PC-3 (cell line): ENCODE results near the gene AGMAT.

Experiments used
- EZH2 ChIP-seq: fragments of 300-600 bp; sonication (generic); IDR thresholded peaks from one replicate; pipeline ENCODE4 v1.6.1; 2017; ENCODE audit warnings: antibody characterized with exemption, mild to moderate bottlenecking, low read length; ENCODE audit not compliant: unreplicated experiment
- TF ChIP-seq, protein P1 (sequence below): fragments of 300-600 bp; sonication (generic); conservative IDR thresholded peaks from 2 replicates; pipeline ENCODE4 v1.5.1; 2017; ENCODE audit warnings: antibody characterized with exemption, low read depth, mild to moderate bottlenecking, low read length

DNA sequence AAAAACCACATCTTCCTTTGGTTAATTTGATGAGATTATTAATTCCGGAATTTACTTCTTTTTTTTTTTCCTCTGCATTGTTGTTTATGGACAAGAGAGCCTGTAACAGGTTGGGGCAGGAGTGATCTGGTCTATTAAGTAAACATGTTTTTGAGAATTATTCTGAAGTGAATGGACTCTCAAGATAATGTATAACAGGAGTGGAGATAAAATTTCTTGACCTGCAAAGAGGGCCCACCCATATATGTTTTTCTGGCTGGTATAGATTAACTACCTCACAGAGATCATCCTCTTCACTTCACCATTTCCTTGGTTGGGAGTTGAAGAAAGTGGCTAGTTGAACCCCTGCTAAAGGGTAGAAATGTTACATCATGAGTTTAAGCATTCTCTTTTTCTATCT, 43.2 kb upstream of the AGMAT start:
- TF ChIP-seq, protein P1, sequence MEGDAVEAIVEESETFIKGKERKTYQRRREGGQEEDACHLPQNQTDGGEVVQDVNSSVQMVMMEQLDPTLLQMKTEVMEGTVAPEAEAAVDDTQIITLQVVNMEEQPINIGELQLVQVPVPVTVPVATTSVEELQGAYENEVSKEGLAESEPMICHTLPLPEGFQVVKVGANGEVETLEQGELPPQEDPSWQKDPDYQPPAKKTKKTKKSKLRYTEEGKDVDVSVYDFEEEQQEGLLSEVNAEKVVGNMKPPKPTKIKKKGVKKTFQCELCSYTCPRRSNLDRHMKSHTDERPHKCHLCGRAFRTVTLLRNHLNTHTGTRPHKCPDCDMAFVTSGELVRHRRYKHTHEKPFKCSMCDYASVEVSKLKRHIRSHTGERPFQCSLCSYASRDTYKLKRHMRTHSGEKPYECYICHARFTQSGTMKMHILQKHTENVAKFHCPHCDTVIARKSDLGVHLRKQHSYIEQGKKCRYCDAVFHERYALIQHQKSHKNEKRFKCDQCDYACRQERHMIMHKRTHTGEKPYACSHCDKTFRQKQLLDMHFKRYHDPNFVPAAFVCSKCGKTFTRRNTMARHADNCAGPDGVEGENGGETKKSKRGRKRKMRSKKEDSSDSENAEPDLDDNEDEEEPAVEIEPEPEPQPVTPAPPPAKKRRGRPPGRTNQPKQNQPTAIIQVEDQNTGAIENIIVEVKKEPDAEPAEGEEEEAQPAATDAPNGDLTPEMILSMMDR: no peak
- no peak for TF ChIP-seq EZH2
